Ecto neural progenitor cell (in vitro differentiated cells): ENCODE measurements around the gene U2AF2.

Source experiments
- DNase-seq: peaks from one replicate; pipeline ENCODE4 v3.0.0-alpha.2; 2018; ENCODE audit warnings: low spot score

Gene U2AF2

GRCh38 chr19:55690109-55690768 lies 35.4 kb downstream of the U2AF2 start:
- DNase-seq: no peak

DNA sequence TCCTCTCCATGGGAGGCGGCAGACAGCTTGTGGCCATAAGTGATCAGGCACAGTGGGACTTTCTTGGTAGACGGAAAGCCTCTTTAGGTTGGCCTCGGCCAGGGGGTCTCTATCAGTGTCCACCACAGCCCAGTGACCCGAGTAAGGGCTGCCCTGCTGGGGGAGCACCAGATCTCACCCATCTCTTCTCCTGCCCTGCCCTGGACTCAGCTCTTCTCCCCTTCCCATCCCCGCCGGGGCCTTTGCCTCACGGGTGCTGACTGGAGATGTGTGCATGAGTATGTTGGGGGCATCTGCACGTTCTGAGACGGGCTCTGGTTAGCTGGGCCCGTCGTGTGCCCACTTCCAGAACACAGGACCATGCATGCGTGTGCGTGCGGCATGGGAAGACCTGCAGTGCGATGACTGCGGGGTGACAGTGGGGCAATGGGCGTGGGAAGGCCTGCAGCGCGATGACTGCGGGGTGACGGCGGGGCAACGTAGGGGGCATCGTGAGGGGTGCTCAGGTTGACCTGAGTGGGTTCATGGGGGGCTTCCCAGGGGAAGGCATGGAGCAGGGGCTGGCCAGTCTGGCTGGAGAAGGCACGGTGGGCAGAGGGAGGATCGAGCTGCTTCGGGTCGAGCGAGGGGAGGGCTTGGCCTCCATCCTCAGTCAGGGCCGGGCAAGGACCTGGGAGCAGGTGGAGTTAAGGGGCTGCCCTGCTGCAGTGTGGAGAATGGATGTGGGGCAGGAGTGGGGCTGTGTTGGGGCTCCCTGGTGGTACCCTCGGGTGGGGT lies 36.1 kb downstream of the U2AF2 start:
- DNase-seq: no peak

DNA sequence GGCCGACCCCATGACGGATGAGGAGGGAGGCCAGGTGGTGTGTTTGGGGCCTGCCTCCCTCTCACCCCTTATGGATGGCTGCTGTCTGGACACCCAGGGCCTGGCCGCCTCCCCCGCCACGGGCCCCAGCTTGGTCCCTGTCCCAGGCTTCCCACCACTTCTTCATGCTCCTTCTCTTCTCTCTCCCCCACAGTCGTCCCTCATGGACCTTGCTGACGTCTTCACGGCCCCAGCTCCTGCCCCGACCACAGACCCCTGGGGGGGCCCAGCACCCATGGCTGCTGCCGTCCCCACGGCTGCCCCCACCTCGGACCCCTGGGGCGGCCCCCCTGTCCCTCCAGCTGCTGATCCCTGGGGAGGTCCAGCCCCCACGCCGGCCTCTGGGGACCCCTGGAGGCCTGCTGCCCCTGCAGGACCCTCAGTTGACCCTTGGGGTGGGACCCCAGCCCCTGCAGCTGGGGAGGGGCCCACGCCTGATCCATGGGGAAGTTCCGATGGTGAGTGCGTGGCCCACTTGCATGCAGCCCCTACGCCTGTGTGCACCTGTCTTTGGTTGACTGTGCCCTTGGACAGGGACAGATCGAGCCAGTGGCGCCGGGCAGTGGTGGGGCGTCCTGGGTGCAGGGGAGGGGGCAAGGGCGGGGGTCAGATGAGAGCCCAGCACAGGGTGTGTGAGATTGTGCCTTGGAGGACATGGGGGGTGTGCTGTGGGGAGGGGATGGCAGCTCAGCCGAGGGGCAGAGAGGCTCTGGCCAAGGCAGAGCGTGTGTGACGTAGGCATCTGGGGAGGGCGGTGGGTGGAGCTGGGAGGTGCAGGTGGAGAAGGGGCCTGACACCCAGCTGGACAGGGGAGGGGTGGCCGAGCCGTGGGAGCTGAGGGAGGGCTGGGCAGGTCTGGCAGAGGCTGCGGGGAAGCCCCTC lies 37.0 kb downstream of the U2AF2 start:
- DNase-seq: no peak

GRCh38 chr19:55692681-55693081 lies 37.8 kb downstream of the U2AF2 start:
- no peak for DNase-seq

GRCh38 chr19:55693336-55693974 lies 38.6 kb downstream of the U2AF2 start:
- DNase-seq: no peak

GRCh38 chr19:55694241-55694655 lies 39.4 kb downstream of the U2AF2 start:
- DNase-seq: no peak

GRCh38 chr19:55694656-55695491 lies 40.0 kb downstream of the U2AF2 start:
- DNase-seq: no peak

GRCh38 chr19:55695511-55696290 lies 40.9 kb downstream of the U2AF2 start:
- no peak for DNase-seq

DNA sequence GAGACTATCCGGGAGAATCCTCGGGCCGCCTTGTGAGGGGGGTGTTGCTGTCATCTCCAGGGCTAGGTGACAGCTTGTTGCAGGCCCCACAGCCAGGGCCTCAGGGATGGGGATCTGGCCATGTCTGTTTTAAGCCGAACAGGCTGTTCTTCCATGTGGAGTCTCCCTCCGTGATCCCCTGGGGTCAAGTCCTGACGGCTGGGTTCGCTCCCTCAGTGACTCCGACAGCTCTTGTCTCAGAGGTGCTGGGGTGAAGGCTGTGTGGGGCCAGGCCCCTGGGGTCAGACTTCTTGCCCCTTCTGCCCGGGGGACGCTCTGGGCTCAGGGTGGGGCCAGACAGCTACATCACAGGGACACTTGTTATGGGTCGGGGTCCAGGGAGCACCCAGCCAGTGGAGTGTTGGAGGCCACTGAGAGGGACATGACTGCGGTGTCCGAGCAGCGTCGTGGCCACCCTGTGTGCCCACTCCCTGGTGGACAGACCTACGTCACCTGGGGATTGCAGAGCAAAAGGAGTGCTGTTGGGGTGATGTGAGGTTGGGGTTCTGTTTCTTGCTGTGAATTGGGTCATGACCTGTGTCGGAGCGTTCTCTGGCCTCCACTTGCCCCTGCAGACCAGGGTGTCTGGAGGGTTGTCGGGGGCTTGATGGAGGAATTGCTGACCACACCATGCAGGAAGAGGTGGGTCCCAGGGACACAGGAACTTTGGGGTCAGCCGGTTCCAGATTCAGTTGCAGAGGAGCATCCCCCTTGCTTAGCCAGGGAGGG lies 41.6 kb downstream of the U2AF2 start:
- no peak for DNase-seq

GRCh38 chr19:55697069-55697440 lies 42.2 kb downstream of the U2AF2 start:
- no peak for DNase-seq

GRCh38 chr19:55697698-55698097 lies 42.9 kb downstream of the U2AF2 start:
- DNase-seq: no peak

DNA sequence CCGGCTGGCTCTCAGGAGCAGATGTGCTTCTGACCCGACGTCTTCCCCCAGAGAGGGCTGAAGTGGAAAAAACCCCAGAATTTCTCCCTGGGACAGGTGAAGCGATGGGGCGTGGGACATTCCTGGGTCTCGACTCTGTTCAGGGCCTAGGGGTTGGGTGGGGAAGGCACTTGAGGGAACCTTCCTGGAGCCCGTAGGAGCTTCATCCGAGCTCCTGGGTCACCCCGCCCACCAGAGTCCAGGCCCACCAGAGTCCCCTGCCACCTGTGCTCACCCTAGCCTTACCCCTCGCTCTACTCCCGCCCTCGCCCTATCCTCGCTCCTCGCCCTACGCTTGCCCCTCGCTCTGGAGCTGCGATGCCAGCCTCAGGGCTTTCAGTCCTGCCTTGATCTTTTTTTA lies 43.4 kb downstream of the U2AF2 start:
- DNase-seq: no peak

DNA sequence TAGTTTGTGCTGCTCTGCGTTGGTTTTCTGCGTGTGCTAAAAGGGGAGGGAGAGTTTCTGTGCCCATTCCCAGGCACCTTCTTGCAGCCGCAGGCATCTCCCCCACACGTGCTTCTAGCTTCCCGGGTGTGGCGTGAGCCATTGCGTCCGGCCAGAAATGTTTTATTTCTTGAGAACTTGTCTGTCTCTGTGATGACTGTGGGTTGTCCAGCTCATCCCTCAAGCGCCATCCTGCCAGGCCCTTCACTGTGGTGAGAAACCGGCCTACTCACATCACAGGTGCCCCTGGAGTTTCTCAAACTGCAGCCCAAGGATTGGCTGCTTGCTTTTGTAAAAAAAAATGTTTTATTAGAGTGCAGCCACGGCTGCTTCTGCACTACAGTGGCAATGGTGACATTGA lies 44.4 kb downstream of the U2AF2 start:
- no peak for DNase-seq

DNA sequence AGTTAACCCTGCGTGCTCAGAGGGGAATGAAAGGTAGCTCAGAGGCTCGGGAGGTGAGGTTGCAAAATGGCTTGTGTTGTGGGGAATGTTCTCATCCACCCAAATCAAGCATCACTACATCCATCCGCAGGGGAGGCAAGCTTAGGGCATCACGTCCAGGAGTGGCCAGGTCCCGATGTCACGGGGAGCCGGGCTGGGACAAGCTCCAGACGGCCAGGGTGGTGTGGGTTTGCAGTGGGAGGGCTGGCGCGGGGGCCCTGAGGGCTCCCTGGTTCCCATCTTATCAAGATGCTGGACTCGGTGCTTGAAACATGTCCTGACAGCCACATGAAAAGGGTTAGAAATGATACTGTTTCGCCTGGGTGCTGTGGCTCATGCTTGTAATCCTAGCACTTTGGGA lies 46.0 kb downstream of the U2AF2 start:
- DNase-seq: no peak

DNA sequence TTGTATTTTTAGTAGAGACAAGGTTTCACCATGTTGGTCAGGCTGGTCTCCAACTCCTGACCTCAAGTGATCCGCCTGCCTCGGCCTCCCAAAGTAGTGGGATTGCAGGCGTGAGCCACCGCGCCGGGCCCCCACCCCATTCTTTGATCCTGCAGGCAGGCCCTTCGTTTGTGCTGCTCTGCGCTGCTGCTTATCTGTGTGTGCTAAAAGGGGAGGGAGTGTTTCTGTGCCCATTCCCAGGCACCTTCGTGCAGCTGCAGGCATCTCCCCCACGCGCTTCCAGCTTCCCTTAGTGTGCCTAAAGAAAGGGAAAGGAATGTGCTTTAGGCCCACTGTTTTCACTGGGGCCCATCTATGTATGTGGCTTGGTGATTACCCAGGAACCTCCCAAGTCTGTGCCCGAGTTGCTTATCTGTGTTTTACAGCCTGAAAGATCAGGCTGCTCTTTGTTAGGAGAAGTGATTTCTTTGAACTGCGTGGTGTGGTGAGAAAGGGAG lies 47.3 kb downstream of the U2AF2 start:
- no peak for DNase-seq

- peak; percentile 60 for DNase-seq
Observed at GRCh38 chr19:55703790-55704215, 49.0 kb downstream of the U2AF2 start.

DNA sequence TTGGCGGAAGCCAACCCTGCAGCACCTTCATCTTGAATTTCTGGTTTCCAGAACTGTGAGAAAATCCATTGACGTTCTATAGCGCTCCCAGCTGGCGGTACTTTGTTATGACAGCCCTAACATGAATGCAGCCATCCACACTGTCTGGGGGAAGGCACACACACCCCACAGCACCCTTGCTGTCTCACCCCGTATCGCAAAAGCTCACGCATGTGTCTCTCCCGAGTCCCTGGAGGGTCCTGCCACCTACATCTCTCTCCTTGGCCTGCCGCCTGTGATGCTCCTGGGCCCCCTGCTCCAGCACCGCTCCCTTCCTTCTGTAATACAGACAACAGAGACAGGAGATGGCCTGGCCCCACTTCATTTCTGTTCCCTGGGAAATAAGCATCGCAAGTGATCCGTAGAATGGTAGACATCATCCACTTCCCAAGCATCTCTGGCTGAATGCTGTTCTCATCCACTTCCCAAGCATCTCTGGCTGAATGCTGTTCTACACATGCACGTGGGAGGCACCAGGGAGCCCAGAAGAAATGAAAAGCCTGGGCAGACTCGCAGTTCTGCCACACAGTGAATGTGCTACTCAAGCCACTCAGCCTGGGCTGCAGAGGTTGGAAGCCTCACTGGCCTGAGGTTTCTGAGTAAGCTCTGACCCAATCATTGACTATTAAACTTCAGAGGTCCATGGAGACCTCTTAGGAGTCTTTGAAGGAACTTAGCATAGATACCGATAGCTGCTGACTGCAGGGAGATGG lies 49.8 kb downstream of the U2AF2 start:
- no peak for DNase-seq

DNA sequence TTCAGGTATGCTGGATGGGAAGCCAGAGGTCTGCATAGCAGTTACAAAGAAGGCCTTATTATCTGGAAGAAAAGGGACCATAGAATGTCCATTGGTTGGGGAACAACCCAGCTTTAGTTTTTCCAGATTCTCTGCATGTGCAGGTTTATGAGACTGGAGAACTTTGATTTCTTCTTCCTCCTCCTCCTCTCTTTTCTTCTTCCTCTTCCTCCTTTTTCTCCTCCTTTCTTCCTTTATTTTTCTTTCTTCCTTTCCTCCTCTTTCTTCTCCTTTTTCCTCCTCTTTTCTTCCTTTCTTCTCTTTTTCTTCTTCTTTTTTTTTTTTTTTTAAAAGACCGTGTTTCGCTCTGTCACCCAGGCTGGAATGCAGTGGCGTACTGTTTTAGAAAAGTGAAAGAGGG lies 51.1 kb downstream of the U2AF2 start:
- DNase-seq: no peak

- no peak for DNase-seq
Observed at GRCh38 chr19:55711719-55712118, 56.9 kb downstream of the U2AF2 start.
